Measurements from ENCODE around the gene ABCB1.
"Not testable (repeated sequence)": the region's sequence is repeated elsewhere in the genome, so short reads cannot be mapped to it uniquely, and the experiment has no call there.

The ABCB1 gene

DNA sequence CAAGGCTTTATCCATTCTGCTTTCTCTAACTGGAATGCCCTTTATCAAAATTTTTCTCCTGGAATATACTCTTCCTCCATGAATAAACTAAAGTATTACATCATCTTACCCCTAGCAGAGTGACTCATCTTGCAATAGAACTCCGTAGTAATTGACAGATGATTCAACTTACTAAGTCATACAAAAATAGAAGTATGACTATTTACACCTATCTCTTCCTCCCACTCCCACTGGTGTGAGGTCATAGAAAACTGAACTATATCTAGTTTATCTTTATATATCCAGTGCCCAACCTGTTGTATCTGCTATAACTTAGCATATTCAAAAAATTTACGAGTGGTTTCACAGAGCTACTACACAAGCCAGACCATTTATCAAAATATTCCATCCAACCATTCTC lies 26.1 kb downstream of the ABCB1 start:
- no peak overlapping the region for H3K9ac ChIP-seq (ENCODE audit: low read length)
- no peaks in the 10 kb centered on the region for H3K27me3 ChIP-seq (ENCODE audit: control insufficient read depth, insufficient read depth, low read length)
- no peaks in the 10 kb centered on the region for H3K4me1 ChIP-seq (ENCODE audit: control insufficient read depth, low read depth, low read length)
- no peaks in the 10 kb centered on the region for H3K36me3 ChIP-seq (ENCODE audit: control insufficient read depth, low read depth, low read length)
- no peaks in the 10 kb centered on the region for H3K9me3 ChIP-seq (ENCODE audit: control insufficient read depth, low read depth, low read length)
- no peak overlapping the region for H3K27ac ChIP-seq (ENCODE audit: low read length)
- H3K4me3 ChIP-seq (ENCODE audit: low read length), result no peak overlapping the region

DNA sequence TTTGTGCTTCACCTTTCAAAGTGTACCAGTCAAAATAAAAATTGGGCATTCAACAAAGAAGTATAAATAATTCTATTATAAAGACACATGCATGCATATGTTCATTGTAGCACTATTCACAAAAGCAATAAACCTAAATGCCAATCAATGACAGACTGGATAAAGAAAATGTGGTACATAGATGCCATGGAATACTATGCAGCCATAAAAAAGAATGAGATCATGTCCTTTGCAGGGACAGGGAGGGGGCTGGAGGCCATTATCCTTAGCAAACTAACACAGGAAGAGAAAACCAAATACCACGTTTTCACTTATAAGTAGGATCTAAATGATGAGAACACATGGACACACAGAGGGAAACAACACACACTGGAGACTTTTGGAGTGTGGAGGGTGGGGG lies 28.2 kb downstream of the ABCB1 start:
- not testable (repeated sequence) for H3K36me3 ChIP-seq (ENCODE audit: control insufficient read depth, low read depth, low read length); H3K9ac ChIP-seq (ENCODE audit: low read length); H3K4me1 ChIP-seq (ENCODE audit: control insufficient read depth, low read depth, low read length); H3K4me3 ChIP-seq (ENCODE audit: low read length); H3K27me3 ChIP-seq (ENCODE audit: control insufficient read depth, insufficient read depth, low read length); H3K27ac ChIP-seq (ENCODE audit: low read length); H3K9me3 ChIP-seq (ENCODE audit: control insufficient read depth, low read depth, low read length)

DNA sequence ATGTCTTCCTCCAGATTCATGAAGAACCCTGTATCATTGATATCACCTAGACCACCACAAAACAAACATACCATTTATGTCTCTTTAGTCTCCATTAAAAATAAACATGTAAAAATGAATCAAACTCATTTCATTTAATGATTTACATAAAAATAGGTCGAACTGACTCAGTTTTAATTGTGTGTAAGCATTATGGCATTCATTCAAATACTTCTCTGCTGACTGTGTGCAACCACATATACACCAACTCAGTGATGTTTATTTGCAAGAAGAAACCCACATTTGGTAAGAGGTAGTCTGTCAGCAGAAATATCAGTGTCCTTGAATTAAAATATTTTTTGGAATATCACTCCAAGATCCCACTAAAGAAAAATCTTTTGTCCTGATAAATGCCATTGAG lies 30.5 kb downstream of the ABCB1 start:
- Histone ChIP-seq H3K36me3 (ENCODE audit: control insufficient read depth, low read depth, low read length) (no peaks in the 10 kb centered on the region), H3K4me1 (ENCODE audit: control insufficient read depth, low read depth, low read length) (no peaks in the 10 kb centered on the region), H3K9me3 (ENCODE audit: control insufficient read depth, low read depth, low read length) (no peaks in the 10 kb centered on the region), H3K27ac (ENCODE audit: low read length) (no peak overlapping the region), H3K9ac (ENCODE audit: low read length) (no peak overlapping the region), H3K4me3 (ENCODE audit: low read length) (no peak overlapping the region), H3K27me3 (ENCODE audit: control insufficient read depth, insufficient read depth, low read length) (no peaks in the 10 kb centered on the region)

DNA sequence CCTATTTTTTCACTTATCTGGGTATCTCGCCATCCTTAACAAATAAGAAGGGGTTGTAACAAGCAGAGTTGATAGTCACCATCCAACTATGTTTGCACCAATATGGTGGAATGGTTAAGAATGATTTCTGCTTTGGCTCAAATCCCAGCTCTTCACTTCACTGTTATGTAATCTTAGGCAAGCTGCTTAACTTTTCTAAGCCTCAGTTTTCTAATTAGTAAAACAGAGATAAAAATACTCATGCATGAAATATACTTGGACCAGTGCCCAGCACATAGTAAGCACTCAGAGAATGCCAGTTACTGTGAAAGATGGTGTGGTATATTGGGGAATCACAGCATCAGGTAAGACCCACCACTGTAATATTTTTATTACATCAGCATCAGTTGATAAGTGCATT lies 33.6 kb downstream of the ABCB1 start:
- H3K9me3 ChIP-seq (ENCODE audit: control insufficient read depth, low read depth, low read length), result no peaks in the 10 kb centered on the region
- H3K27ac ChIP-seq (ENCODE audit: low read length), result no peak overlapping the region
- no peaks in the 10 kb centered on the region for H3K27me3 ChIP-seq (ENCODE audit: control insufficient read depth, insufficient read depth, low read length)
- no peaks in the 10 kb centered on the region for H3K36me3 ChIP-seq (ENCODE audit: control insufficient read depth, low read depth, low read length)
- H3K4me1 ChIP-seq (ENCODE audit: control insufficient read depth, low read depth, low read length), result no peaks in the 10 kb centered on the region
- H3K9ac ChIP-seq (ENCODE audit: low read length), result no peak overlapping the region
- no peak overlapping the region for H3K4me3 ChIP-seq (ENCODE audit: low read length)

GRCh38 chr7:87566311-87566900 lies 34.3 kb downstream of the ABCB1 start:
- Histone ChIP-seq H3K36me3 (ENCODE audit: control insufficient read depth, low read depth, low read length) (no peaks in the 10 kb centered on the region), H3K27me3 (ENCODE audit: control insufficient read depth, insufficient read depth, low read length) (no peaks in the 10 kb centered on the region), H3K27ac (ENCODE audit: low read length) (no peak overlapping the region), H3K4me3 (ENCODE audit: low read length) (no peak overlapping the region), H3K9ac (ENCODE audit: low read length) (no peak overlapping the region), H3K9me3 (ENCODE audit: control insufficient read depth, low read depth, low read length) (no peaks in the 10 kb centered on the region), H3K4me1 (ENCODE audit: control insufficient read depth, low read depth, low read length) (no peaks in the 10 kb centered on the region)

DNA sequence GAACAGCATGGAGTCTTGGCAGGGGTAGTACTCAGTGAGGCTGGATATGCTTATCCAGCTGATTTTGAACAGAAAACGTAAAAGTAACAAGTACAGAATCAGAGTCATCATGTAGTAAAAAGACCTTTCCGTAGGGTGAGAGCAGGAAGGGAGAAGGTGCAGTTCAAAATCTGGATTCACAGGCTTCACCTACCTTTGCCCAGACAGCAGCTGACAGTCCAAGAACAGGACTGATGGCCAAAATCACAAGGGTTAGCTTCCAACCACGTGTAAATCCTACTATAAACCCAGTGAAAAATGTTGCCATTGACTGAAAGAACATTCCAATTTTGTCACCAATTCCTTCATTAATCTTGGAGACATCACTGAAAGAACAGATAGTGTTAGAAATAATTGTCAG lies 34.8 kb downstream of the ABCB1 start:
- Histone ChIP-seq H3K9me3 (ENCODE audit: control insufficient read depth, low read depth, low read length) (no peaks in the 10 kb centered on the region), H3K4me3 (ENCODE audit: low read length) (no peak overlapping the region), H3K27ac (ENCODE audit: low read length) (no peak overlapping the region), H3K4me1 (ENCODE audit: control insufficient read depth, low read depth, low read length) (no peaks in the 10 kb centered on the region), H3K36me3 (ENCODE audit: control insufficient read depth, low read depth, low read length) (no peaks in the 10 kb centered on the region), H3K27me3 (ENCODE audit: control insufficient read depth, insufficient read depth, low read length) (no peaks in the 10 kb centered on the region), H3K9ac (ENCODE audit: low read length) (no peak overlapping the region)

DNA sequence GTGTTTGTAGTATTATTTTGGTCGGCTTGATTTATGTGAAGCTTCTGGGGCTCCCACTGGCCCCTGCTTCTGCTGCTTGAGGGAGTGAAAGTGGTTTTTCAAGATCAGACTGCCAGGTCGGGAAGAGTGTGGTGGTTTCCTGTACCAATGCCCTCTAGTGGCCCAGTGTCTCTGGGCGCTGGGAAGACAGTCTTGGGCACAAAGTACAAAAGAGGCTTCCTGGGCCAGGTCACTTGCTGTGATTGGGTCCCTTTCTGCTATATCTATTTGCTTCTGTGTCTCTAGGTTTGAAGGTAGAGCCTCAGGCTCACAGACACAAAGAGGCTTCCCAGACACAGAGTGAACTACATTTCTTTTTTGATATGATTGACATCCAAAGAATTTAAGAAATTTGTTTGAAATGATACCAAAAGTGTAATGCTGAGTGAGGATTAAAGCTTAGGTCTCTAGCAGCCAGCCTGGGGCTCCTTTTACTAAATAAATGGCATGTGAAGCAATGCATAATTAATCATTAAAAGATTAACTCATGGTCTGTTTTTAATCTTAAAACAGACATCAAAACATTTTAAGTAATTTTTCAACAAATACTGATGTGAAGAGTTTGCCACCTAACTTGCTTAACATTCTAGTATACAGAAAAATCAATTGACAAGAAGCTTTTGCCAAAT lies 36.3 kb downstream of the ABCB1 start:
- Histone ChIP-seq H3K4me3 (ENCODE audit: low read length) (no peak overlapping the region), H3K27me3 (ENCODE audit: control insufficient read depth, insufficient read depth, low read length) (no peaks in the 10 kb centered on the region), H3K36me3 (ENCODE audit: control insufficient read depth, low read depth, low read length) (no peaks in the 10 kb centered on the region), H3K9me3 (ENCODE audit: control insufficient read depth, low read depth, low read length) (no peaks in the 10 kb centered on the region), H3K27ac (ENCODE audit: low read length) (no peak overlapping the region), H3K9ac (ENCODE audit: low read length) (no peak overlapping the region), H3K4me1 (ENCODE audit: control insufficient read depth, low read depth, low read length) (peaks cover 10% of the 10 kb centered on the region)

DNA sequence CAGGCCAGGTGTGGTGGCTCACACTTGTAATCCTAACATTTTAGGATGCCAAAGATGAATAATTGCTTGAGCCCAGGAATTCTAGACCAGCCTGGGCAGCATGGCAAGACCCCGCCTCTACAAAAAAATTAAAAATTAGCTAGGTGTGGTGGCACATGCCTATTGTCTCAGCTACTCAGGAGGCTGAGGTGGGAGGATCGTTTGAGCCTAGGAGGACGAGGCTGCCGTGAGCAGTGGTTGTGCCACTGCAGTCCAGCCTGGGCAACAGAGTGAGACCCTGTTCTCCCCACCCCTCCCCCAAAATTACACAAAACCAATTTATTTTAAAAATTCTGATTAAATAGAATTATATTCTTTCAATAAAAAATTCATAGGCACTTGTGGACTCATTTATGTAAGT lies 39.0 kb downstream of the ABCB1 start:
- Histone ChIP-seq H3K27ac (ENCODE audit: low read length) (no peak overlapping the region), H3K9me3 (ENCODE audit: control insufficient read depth, low read depth, low read length) (no peaks in the 10 kb centered on the region), H3K4me1 (ENCODE audit: control insufficient read depth, low read depth, low read length) (peaks cover 11% of the 10 kb centered on the region), H3K9ac (ENCODE audit: low read length) (no peak overlapping the region), H3K27me3 (ENCODE audit: control insufficient read depth, insufficient read depth, low read length) (no peaks in the 10 kb centered on the region), H3K36me3 (ENCODE audit: control insufficient read depth, low read depth, low read length) (no peaks in the 10 kb centered on the region), H3K4me3 (ENCODE audit: low read length) (no peak overlapping the region)

DNA sequence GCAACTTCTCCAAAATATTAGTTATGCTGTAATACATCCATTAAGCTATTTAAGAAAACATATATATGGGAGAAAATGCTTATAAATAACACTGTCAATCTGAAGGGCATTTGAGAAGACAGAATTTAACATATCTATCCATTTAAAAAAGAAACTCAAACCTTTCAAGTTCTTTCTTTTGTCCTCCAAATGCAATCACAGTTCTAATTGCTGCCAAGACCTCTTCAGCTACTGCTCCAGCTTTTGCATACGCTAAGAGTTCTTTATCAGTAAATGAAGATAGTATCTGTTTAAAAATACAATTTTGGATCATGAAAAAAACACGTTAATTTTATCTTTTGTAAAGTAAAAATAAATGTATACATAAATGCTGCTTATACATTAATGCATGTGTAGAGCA lies 39.6 kb downstream of the ABCB1 start:
- H3K4me3 ChIP-seq (ENCODE audit: low read length), result no peak overlapping the region
- H3K27ac ChIP-seq (ENCODE audit: low read length), result no peak overlapping the region
- no peaks in the 10 kb centered on the region for H3K27me3 ChIP-seq (ENCODE audit: control insufficient read depth, insufficient read depth, low read length)
- H3K36me3 ChIP-seq (ENCODE audit: control insufficient read depth, low read depth, low read length), result no peaks in the 10 kb centered on the region
- no peak overlapping the region for H3K9ac ChIP-seq (ENCODE audit: low read length)
- H3K9me3 ChIP-seq (ENCODE audit: control insufficient read depth, low read depth, low read length), result no peaks in the 10 kb centered on the region
- H3K4me1 ChIP-seq (ENCODE audit: control insufficient read depth, low read depth, low read length), result peaks cover 11% of the 10 kb centered on the region

GRCh38 chr7:87552351-87552900 lies 48.3 kb downstream of the ABCB1 start:
- Histone ChIP-seq H3K27me3 (ENCODE audit: control insufficient read depth, insufficient read depth, low read length) (no peaks in the 10 kb centered on the region), H3K4me1 (ENCODE audit: control insufficient read depth, low read depth, low read length) (no peaks in the 10 kb centered on the region), H3K9me3 (ENCODE audit: control insufficient read depth, low read depth, low read length) (no peaks in the 10 kb centered on the region), H3K27ac (ENCODE audit: low read length) (no peak overlapping the region), H3K9ac (ENCODE audit: low read length) (no peak overlapping the region), H3K4me3 (ENCODE audit: low read length) (no peak overlapping the region), H3K36me3 (ENCODE audit: control insufficient read depth, low read depth, low read length) (no peaks in the 10 kb centered on the region)

DNA sequence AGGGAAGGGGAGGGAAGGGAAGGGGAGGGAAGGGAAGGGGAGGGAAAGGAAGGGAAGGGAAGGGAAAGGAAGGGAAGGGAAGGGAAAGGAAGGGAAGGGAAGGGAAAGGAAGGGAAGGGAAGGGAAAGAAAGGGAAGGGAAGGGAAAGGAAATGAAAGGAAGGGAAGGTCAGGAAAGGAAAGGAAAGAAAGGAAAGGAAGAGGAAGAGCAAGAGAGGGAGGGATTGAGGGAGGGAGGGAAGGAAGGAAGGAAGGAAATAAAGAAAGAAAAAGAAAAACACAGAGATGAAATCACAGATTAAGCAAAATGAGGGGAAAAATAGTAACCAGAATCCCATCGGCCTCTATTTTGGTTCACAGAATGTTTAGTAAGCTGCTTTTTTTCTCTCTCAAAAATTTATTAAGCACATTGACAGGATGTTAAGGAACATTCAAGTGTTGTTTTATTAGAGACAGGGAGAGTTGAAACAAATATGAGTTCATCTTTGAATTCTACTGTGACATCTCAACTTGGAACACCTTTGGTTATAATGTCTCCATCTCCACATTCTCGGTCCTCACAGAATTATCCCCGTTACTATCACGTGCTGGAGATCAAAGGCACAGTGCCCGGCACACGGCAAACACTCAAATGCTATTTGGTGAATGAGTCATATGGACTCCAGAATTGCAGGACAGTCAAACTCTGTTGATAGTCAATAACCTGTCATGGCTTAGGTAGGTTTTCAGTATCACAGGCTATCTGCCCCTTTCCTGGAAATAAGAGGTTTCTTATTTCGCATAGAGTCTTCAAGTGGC lies 52.4 kb downstream of the ABCB1 start:
- H3K4me1 ChIP-seq (ENCODE audit: control insufficient read depth, low read depth, low read length), result no peaks in the 10 kb centered on the region
- H3K27me3 ChIP-seq (ENCODE audit: control insufficient read depth, insufficient read depth, low read length), result no peaks in the 10 kb centered on the region
- no peaks in the 10 kb centered on the region for H3K36me3 ChIP-seq (ENCODE audit: control insufficient read depth, low read depth, low read length)
- no peak overlapping the region for H3K4me3 ChIP-seq (ENCODE audit: low read length)
- no peak overlapping the region for H3K9ac ChIP-seq (ENCODE audit: low read length)
- H3K27ac ChIP-seq (ENCODE audit: low read length), result no peak overlapping the region
- no peaks in the 10 kb centered on the region for H3K9me3 ChIP-seq (ENCODE audit: control insufficient read depth, low read depth, low read length)

All from iPS-18a (cell line).